Measurements from ENCODE around the gene ERI3. TPM values are rescaled to one million over a fixed set of nuclear protein-coding genes. Genes with fewer than 3 reads are reported as not detected.

Gene ERI3
- total RNA-seq, 1 donor = 47.9 TPM

- TF ChIP-seq CTCF (IDR thresholded peaks at IDR 0.05; ENCODE audit: insufficient read depth, low read depth, low read length) = no peak
- no peak overlapping the region for H3K4me3 ChIP-seq (ENCODE audit: low read depth, low read length)
- no peak for DNase-seq (ENCODE audit: low read depth)
These were observed 154.7 kb downstream of the ERI3 start for GRCh38 chr1:44200336-44200735.

GRCh38 chr1:44174630-44175029 is 180.4 kb downstream of the ERI3 start:
- TF ChIP-seq CTCF (IDR thresholded peaks at IDR 0.05; ENCODE audit: insufficient read depth, low read depth, low read length) = no peak
- no peak for DNase-seq (ENCODE audit: low read depth)
- no peak overlapping the region for H3K4me3 ChIP-seq (ENCODE audit: low read depth, low read length)

Small RNA genes lying within 50 kb of the gene (small RNA-seq; reads per million reads assigned to genes)
- gene AL035417.1 (not detected), gene RNU6-369P (not detected)

Other genes with a start within 250 kb of the ERI3 start
- under 0.01 TPM in 2 replicates for gene KLF17, start 236.4 kb downstream of the ERI3 start, total RNA-seq
- not detected in 2 replicates for gene KLF18, start 213.6 kb downstream of the ERI3 start, total RNA-seq
- gene DMAP1, start 141.8 kb downstream of the ERI3 start, total RNA-seq = 14.7 and 19.0 TPM in 2 replicates
- gene RNF220, start 50.0 kb upstream of the ERI3 start, total RNA-seq = 47.5 and 54.8 TPM in 2 replicates